ENCODE measurements around the gene KCTD15.

DNA sequence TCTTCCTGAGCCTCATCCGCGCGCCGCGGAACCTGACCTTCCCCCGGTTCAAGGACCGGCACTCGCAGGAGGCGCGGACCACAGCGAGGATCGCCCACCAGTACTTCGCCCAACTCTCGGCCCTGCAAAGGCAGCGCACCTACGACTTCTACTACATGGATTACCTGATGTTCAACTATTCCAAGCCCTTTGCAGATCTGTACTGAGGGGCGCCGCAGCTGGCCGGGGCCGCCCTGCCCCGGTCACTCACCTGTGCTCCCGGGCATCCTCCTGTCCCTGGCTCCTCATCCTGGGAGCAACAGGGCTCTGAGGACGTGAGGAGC lies 23.9 kb upstream of the KCTD15 start:
- TF ChIP-seq, protein P1, sequence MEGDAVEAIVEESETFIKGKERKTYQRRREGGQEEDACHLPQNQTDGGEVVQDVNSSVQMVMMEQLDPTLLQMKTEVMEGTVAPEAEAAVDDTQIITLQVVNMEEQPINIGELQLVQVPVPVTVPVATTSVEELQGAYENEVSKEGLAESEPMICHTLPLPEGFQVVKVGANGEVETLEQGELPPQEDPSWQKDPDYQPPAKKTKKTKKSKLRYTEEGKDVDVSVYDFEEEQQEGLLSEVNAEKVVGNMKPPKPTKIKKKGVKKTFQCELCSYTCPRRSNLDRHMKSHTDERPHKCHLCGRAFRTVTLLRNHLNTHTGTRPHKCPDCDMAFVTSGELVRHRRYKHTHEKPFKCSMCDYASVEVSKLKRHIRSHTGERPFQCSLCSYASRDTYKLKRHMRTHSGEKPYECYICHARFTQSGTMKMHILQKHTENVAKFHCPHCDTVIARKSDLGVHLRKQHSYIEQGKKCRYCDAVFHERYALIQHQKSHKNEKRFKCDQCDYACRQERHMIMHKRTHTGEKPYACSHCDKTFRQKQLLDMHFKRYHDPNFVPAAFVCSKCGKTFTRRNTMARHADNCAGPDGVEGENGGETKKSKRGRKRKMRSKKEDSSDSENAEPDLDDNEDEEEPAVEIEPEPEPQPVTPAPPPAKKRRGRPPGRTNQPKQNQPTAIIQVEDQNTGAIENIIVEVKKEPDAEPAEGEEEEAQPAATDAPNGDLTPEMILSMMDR (IDR thresholded peaks at IDR 0.05) = no peak
- TF ChIP-seq EZH2 (IDR thresholded peaks at IDR 0.05; ENCODE audit: borderline replicate concordance, insufficient read depth, low read depth, low read length, poor library complexity, severe bottlenecking) = no peak
